GM19023 (cell line): ENCODE results near the gene RBM3.

Experiments
- ATAC-seq: cut with Tn5 transposase; IDR thresholded peaks from one replicate; pipeline ENCODE4 v1.9.1; 2021; ENCODE audit warnings: mild to moderate bottlenecking, moderate library complexity; ENCODE audit not compliant: unreplicated experiment

RBM3 gene

DNA sequence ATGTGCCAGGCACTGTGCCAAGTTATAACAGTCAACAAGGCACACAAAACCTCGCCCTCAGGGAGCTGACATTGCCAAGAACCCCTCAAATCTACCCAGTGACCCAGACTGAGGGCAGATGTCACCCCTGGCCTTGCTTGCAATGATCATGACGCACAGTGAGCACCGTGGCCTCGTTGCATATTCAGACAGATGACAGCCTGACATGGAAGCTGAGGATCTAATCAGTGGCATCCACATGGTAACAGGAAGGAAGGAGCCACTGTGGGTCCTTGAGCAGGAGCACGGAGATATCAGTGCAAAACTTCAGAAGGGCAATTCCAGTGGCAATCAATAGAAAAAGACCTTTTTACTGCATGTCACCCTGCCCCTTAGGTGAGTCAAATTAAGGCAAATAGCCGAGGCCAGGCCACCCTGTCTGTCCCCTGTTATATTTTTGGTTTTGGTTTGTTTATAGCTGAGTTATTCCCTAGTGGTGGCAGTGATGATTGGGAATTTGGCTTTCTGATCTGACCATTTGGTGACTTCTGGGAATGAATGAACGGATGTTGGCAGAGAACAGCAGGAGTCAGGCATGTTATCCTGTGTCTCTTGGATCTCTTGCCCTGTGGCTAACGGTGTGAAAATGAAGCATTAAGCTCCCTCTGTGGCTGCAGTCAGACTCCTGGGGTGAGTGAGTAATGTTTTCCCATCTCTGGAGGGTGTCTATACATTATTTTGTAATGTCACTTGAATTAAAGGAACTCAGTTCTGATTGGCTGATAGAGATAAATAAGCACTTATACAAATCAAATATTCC is 43.5 kb downstream of the RBM3 start:
- ATAC-seq, result no peak

DNA sequence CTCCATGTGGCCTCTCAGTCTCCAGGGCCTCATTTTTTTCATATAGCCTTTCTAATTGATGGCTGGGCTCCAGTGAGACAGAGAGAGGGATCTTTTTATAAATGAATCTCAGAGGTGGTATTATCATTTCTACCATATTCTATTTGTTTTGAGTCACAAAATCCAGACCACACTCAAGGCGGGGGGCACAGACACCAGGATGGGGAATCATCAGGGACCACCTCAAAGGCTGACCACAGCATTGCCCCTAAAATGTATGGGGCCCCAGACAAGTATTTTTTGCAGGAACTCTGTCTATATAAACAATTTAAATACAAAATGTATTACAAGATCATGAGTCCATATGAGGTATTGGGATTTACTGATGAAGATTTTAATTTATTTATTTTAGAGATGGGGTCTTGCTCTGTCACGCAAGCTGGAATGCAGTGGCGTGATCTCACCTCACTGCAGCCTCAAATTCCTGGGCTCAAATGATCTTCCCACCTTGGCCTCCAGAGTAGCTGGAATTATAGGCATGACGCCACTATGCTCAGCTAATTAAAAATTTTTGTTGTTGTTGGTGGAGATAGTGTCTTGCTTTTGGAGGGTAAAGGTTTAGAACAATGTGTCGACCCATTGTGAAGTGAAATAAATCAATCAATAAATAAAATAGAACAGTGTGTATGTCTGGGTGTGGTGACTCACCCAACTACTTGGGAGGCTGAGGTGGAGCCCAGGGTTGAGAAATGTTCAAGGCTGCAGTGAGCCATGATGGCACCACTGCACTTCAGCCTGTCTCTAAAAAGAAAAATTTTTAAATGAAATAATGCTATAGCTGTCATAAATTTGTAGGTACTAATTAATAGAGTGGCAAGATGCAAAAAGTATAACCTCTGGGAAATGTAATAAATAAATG is 52.4 kb downstream of the RBM3 start:
- ATAC-seq, result no peak
